Body of pancreas (tissue), 4 donors: ENCODE measurements around the gene LBX1. TPM values are rescaled to one million over a fixed set of nuclear protein-coding genes. Genes with fewer than 3 reads are reported as not detected.

Experiments
- ATAC-seq: fragments of 150-250 bp; one replicate; pipeline ENCODE4 v1.9.1; 2016
- DNase-seq, 4 donors: peaks; one replicate each; pipeline ENCODE4 v3.0.0-alpha.2; 2019
- H3K27ac ChIP-seq, 4 donors: fragments of 200-600 bp; sonication (generic); 1 replicate in 3 of 4; 2 replicates in 1 of 4; pipeline versions ENCODE4 v1.5.1 to v1.6.1; 2016 to 2019; ENCODE audit warnings: mild to moderate bottlenecking in 1 of 4, mixed read lengths in 1 of 4, moderate library complexity in 1 of 4
- H3K27me3 ChIP-seq, 2 donors: fragments of 200-600 bp; sonication (generic); one replicate each; pipeline ENCODE4 v1.6.0; 2016; ENCODE audit warnings: mild to moderate bottlenecking in 1 of 2
- H3K36me3 ChIP-seq, 2 donors: fragments of 200-600 bp; sonication (generic); replicated peaks in 1 of 2; 2 replicates each; pipeline ENCODE4 v1.5.1; 2016; ENCODE audit warnings: low read depth in 2 of 2; ENCODE audit not compliant: insufficient read depth in 1 of 2
- H3K4me1 ChIP-seq: fragments of 200-600 bp; sonication (generic); one replicate; pipeline ENCODE4 v1.6.0; 2016
- H3K4me3 ChIP-seq, 2 donors: fragments of 200-600 bp; sonication (generic); 1 replicate in 1 of 2; 2 replicates in 1 of 2; pipeline ENCODE4 v1.5.1; 2016 to 2019
- H3K9me3 ChIP-seq, 3 donors: fragments of 200-600 bp; sonication (generic); 1 replicate in 2 of 3; 2 replicates in 1 of 3; pipeline ENCODE4 v1.5.1; 2016
- POLR2A ChIP-seq, 3 donors: fragments of 450-650 bp; IDR thresholded peaks; one replicate each; pipeline ENCODE4 v1.6.1; 2016; ENCODE audit warnings: antibody characterized with exemption in 3 of 3, mild to moderate bottlenecking in 2 of 3
- WGBS, 2 donors: methylation state at CpG; one replicate each; pipeline ENCODE4 v1.1.5; 2017; 5-methylcytosine and 5-hydroxymethylcytosine counted together
- intact Hi-C: fragments of 100-400 bp; cut with DNase I; formaldehyde crosslinking; loops from one replicate; pipeline ENCODE4 v1.15.1; 2023
- total RNA-seq, 2 donors: library from RNA; depleted of rRNA; stranded (reverse); fragments of >200 nt; gene quantifications; one replicate each; pipeline ENCODE4 v1.1.0, GENCODE V29; 2016
- TF ChIP-seq, protein P1 (sequence below), 7 experiments: fragments of 450-650 bp in 4 of 7; fragments of 200-600 bp in 3 of 7; sonication (generic) in 3 of 7; IDR thresholded peaks; one replicate each; pipeline ENCODE4 v1.5.1; 2016 to 2019; ENCODE audit warnings: antibody characterized with exemption in 7 of 7

Gene LBX1
- total RNA-seq, 2 donors from 2014 or later, result not detected

DNA sequence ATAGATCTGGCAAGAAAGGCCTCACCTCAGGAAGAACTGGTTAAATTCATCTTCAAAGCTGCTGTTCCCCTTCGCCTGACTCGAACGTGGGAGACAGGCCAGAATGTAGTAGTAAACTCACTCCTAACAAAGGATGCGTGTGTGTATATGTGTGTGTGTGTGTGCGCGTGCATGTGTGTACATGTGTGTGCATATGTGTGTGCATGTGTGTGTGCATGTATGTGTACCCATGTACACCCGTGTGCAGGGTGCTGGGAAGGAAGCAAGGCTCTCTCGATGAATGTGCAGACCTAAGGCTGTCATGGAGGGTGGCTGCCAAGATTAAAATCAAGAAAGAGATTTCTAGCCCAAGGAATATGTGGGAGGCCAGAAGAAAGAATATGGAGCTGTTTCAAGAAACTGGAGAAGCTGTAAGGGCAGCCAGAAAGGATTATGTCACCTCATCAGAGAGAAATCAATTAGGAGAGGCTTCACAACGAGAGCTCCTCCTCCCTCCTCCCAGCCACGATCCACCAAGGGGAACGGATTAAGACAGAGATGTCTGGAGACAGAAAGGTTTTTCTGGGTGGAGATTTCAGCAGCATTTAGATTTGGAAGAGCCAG lies 34.0 kb upstream of the LBX1 start:
- no peaks in the 10 kb centered on the region for H3K36me3 ChIP-seq
- peaks cover 0 to 26% of the 10 kb centered on the region in 2 donors for H3K27me3 ChIP-seq

DNA sequence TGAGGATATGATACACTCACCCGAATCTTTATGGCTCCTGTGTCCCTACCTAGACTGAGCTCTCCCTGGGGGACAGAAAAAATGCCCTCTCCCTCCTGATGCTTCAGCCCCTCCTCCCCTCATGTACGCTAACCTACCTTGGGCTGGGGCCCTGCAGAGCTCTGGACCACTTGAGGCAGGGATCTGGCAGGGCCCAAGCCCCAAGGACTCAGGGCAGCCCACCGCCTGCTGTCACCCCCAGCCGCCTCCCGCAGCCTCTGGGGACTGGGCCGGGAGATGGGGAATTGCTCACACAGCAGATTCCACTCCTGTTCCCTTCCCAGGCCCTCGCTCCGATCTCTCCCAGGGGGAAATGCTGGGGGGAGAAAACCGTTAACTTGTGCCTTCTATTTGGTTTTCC lies 32.9 kb upstream of the LBX1 start:
- Histone ChIP-seq H3K27me3 (peaks cover 0 to 26% of the 10 kb centered on the region in 2 donors), H3K36me3 (no peaks in the 10 kb centered on the region), H3K4me1 (no peaks in the 10 kb centered on the region), H3K27ac (no peak overlapping the region), H3K4me3 (no peak overlapping the region), H3K9me3 (no peaks in the 10 kb centered on the region)
- intact Hi-C loops, result no loop called here
- DNase-seq (no peak), ATAC-seq (no peak)
- TF ChIP-seq, protein P1, sequence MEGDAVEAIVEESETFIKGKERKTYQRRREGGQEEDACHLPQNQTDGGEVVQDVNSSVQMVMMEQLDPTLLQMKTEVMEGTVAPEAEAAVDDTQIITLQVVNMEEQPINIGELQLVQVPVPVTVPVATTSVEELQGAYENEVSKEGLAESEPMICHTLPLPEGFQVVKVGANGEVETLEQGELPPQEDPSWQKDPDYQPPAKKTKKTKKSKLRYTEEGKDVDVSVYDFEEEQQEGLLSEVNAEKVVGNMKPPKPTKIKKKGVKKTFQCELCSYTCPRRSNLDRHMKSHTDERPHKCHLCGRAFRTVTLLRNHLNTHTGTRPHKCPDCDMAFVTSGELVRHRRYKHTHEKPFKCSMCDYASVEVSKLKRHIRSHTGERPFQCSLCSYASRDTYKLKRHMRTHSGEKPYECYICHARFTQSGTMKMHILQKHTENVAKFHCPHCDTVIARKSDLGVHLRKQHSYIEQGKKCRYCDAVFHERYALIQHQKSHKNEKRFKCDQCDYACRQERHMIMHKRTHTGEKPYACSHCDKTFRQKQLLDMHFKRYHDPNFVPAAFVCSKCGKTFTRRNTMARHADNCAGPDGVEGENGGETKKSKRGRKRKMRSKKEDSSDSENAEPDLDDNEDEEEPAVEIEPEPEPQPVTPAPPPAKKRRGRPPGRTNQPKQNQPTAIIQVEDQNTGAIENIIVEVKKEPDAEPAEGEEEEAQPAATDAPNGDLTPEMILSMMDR (IDR thresholded peaks at IDR 0.05), result no peak
- no peak for TF ChIP-seq POLR2A (IDR thresholded peaks at IDR 0.05)
- WGBS, 2 donors, result 28 to 40% methylated on average over 9 of the region's 9 CpGs

More for the DNA sequence above, 34.0 kb upstream of the LBX1 start:
- Histone ChIP-seq H3K9me3 (no peaks in the 10 kb centered on the region), H3K4me3 (no peak overlapping the region), H3K27ac (no peak overlapping the region), H3K4me1 (no peaks in the 10 kb centered on the region)
- no peak for DNase-seq
- intact Hi-C loops, result no loop called here
- TF ChIP-seq, protein P1 (IDR thresholded peaks at IDR 0.05), result no peak
- ATAC-seq, result no peak
- 42 to 49% methylated on average over 8 to 11 of the region's 11 CpGs for WGBS, 2 donors

DNA sequence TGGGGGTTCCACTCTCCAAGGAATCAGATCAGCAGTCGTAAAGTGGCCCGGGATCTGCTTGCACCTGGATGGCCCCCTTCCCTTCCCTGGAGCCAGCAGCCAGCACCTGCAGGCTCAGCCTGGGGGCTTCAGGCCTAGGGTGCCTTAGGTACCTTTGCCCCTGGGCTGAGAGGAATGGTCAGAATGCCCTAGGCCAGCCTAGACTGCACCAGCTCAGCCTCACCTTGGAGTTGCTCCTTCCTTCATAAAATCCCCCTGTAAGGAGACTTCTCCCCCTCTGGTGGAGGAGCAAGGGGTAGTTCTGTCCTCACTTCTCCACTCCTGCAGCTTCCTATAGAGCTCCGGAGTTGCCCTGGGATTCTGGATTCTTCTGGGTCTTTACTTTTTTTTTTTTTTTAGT lies 32.4 kb upstream of the LBX1 start:
- Histone ChIP-seq H3K27me3 (peaks cover 0 to 26% of the 10 kb centered on the region in 2 donors), H3K27ac (no peak overlapping the region), H3K36me3 (no peaks in the 10 kb centered on the region), H3K9me3 (no peaks in the 10 kb centered on the region), H3K4me3 (no peak overlapping the region), H3K4me1 (no peaks in the 10 kb centered on the region)
- WGBS, 2 donors, result 29 to 38% methylated on average over 3 of the region's 3 CpGs
- intact Hi-C loops, result no loop called here
- no peak for TF ChIP-seq POLR2A (IDR thresholded peaks at IDR 0.05)
- TF ChIP-seq, protein P1 (IDR thresholded peaks at IDR 0.05), result no peak
- ATAC-seq (no peak), DNase-seq (no peak)

DNA sequence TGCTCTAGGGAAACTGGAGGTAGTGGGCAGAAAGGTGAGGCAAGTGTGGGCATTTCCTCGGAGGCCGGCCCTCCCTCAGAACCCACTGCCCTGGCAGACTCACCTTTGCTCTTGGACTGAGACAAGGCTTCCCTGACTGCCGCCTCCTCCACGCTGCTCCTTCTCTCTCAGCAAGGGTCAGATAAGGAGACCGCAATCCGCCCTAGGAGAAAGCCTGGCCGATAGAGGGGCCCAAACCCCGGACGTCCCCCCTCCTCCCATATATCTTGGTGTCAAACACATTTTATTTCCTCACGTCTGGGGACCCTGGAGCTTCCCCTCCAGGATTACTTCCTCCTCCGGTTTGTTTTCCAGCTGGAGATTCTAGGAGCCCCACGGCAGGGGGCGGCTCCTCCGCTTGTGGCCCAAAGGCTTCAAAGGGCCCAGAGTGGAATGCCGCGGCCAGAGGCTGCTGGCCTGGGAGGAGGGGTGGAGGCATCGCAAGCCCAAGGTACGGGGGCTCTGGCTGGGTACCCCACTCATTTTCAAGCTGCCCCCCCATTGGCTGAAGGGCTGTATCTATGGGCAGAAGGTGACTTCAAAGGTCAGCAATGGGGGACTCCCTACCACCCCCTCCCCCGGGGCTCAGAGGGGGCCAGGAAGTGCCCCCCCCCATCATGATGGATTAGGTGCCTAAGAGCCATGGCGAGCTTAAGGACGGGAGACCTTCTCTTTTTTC lies 31.7 kb upstream of the LBX1 start:
- H3K27me3 ChIP-seq, result peaks cover 0 to 26% of the 10 kb centered on the region in 2 donors
- no peaks in the 10 kb centered on the region for H3K4me1 ChIP-seq
- H3K4me3 ChIP-seq, result no peak overlapping the region
- no peaks in the 10 kb centered on the region for H3K9me3 ChIP-seq
- TF ChIP-seq, protein P1 (IDR thresholded peaks at IDR 0.05), result no peak
- TF ChIP-seq POLR2A (IDR thresholded peaks at IDR 0.05), result no peak
- DNase-seq (no peak), ATAC-seq (no peak)
- whole genome bisulfite sequencing, 2 donors, result 14 to 24% methylated on average over 20 to 21 of the region's 21 CpGs
- no peaks in the 10 kb centered on the region for H3K36me3 ChIP-seq
- intact Hi-C loops, result no loop called here
- no peak overlapping the region for H3K27ac ChIP-seq
